GM12865 (cell line): ENCODE measurements around the gene FAM180A.

Experiments used
- DNase-seq: peaks from one replicate; pipeline ENCODE4 v3.0.0; 2010; ENCODE audit warnings: low read depth
- H3K4me3 ChIP-seq: 2 replicates; pipeline ENCODE4 v1.5.1; 2011; ENCODE audit warnings: mild to moderate bottlenecking, low read depth, low read length, control low read depth
- TF ChIP-seq, protein P1 (sequence below): IDR thresholded peaks from 2 replicates; pipeline ENCODE4 v1.5.1; 2011; ENCODE audit warnings: low read length, control low read depth, low read depth, inconsistent platforms; ENCODE audit not compliant: insufficient read depth; ENCODE audit errors: missing control alignments

Gene FAM180A

DNA sequence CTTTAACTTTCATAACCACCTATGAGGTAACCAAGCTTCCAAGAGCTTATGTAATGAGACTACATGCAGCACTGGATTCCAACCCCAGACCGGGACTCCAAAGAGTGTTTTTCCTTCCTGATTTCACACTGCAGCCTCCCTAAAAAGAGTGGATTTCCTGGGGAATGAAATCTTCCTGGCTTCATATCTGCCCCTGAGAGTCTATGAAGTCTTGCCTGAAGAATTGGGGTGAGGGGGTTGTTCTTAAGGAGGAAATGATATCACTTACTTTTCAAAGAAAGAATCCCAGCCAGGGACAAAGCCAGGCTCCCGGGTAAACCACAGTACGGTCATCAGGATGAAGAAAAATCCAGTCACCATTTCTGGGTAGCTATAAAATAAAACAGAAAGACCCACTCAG, 56.6 kb downstream of the FAM180A start:
- TF ChIP-seq, protein P1, sequence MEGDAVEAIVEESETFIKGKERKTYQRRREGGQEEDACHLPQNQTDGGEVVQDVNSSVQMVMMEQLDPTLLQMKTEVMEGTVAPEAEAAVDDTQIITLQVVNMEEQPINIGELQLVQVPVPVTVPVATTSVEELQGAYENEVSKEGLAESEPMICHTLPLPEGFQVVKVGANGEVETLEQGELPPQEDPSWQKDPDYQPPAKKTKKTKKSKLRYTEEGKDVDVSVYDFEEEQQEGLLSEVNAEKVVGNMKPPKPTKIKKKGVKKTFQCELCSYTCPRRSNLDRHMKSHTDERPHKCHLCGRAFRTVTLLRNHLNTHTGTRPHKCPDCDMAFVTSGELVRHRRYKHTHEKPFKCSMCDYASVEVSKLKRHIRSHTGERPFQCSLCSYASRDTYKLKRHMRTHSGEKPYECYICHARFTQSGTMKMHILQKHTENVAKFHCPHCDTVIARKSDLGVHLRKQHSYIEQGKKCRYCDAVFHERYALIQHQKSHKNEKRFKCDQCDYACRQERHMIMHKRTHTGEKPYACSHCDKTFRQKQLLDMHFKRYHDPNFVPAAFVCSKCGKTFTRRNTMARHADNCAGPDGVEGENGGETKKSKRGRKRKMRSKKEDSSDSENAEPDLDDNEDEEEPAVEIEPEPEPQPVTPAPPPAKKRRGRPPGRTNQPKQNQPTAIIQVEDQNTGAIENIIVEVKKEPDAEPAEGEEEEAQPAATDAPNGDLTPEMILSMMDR: no peak
- no peak for DNase-seq
- H3K4me3 ChIP-seq: no peak overlapping the region

DNA sequence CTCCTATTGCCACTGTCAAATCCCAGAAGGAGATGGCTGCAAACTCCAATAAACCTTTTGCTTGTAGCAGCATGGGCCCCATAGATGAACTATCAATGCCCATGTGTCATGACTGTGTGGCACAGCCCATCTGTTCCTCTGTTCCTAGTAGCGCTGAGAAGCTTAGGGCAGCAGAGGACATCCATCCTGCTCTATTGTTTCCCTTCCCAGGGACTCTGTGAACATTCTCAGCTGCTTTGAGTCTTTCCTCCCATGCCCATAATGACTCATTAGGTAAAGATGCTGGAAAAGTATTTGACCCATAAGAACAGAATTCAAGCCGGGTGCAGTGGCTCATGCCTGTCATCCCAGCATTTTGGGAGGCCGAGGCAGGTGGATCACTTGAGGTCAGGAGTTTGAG, 58.0 kb downstream of the FAM180A start:
- H3K4me3 ChIP-seq: no peak overlapping the region
- TF ChIP-seq, protein P1: no peak
- DNase-seq: no peak

DNA sequence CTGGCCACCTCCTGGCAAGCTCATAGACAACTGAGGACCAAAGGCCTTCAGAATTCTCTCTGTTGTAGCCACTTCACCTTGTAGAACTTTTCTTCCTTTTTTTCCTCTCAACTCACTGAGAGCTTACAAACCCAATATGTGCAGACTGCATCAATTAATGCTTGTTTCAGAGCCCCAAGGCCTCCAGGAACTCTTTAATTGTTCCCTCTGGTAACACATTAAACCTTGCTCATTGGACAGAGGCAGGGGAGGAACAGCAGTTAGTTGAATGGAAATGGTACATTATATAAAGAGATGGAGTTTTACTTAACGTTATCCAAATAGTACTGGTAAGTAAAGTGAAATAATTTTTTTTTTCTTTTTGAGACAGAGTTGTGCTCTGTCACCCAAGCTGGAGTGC, 61.1 kb downstream of the FAM180A start:
- no peak overlapping the region for H3K4me3 ChIP-seq
- DNase-seq: no peak
- TF ChIP-seq, protein P1: no peak

DNA sequence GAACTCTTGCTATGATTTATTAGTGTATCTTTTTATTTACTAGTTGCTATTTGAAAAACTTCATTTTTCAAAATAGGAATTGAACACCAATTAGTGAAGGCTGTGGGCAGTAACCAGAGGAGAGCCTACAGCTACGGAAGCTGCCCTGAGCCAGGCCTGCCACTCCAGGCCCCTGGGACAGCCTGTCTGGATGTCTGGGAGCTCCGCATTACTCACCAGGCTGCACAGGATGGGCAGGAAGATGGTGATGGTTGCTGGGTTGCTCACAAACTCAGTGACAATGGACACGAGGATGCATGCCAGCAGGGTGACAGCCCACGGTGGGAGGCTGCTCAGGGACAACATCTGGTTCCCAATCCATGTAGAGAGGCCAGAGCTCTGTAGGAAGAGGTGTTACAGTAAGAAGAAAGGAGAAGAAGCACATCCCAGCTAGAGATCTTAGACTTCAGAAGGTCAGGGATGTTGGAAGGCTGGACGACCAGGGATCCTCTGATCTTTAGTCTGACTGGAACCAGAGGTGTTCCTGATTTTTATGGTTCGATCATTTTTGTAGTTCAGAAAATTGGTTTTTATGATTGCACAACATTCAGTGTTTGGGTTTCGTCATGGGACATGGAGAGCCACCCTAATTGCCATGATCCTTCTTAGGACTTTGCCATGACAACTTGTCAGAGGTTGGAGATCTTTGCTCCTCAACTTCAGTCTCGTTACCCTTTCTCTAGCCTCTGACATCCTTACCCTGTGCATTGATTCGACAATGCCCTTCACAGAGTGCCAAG, 63.1 kb downstream of the FAM180A start:
- TF ChIP-seq, protein P1: no peak
- DNase-seq: no peak
- H3K4me3 ChIP-seq: no peak overlapping the region

DNA sequence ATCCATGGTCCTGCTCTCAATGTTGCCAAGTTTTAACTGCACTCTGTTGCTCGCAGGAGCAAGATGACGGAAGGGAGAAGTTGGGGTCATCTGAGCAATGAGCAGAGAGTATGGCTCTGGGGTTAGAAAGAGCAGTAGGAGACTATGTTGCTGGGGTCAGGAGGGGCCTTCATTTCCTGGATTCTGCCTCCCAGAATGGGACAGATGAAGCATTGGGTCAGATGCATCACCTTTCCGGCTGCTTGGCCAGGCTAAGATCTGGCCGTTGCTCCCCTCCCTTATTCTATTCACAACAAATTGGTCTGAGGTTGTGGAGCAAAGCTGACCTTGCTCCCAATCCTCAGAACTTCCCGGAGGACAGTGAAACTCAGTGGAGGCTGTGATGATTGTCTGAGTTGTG, 63.9 kb downstream of the FAM180A start:
- TF ChIP-seq, protein P1: no peak
- DNase-seq: no peak
- H3K4me3 ChIP-seq: no peak overlapping the region

DNA sequence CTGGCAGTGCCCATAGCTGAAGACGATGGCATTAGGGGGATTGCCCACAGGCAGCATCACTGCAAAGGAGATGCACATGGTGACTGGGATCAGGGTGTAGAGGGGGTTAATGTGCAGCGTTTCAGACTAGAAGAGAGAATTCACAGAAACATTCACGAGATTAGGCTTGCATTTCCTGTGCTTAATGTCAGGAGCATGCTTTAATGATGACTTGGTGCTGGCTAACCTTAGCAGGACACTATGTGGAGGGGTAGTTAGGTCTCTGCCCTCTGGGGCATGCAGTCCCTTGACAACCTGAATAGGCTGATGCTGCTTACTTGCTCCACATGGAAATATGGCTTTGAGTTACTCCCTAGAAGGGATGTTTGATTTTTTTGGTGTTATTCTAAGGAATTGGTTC, 64.5 kb downstream of the FAM180A start:
- H3K4me3 ChIP-seq: no peak overlapping the region
- TF ChIP-seq, protein P1: no peak
- no peak for DNase-seq

DNA sequence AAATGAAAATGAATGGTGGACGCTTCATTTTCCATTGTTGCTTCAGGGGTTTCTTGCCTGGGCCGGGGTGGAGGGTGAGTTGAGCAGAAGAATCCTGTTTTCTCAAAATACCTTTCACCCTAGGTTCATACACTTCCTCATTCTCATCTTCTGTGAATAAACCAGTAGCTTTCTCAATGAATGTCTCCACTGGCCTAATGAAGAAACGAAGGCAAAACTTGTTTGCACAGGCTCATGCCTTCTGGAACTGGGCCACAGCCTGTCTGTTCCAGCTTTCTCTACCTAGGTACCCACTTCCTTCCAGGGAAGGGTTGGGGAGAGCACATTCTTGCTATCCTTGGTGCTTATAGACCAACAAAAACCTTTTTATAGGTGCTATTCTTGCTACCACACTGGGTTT, 65.0 kb downstream of the FAM180A start:
- no peak overlapping the region for H3K4me3 ChIP-seq
- DNase-seq: no peak
- TF ChIP-seq, protein P1: no peak
